SJCRH30 (cell line): ENCODE results near the gene CALHM3. TPM values are rescaled to one million over a fixed set of nuclear protein-coding genes. Genes with fewer than 3 reads are reported as not detected.
"Not testable (repeated sequence)": the region's sequence is repeated elsewhere in the genome, so short reads cannot be mapped to it uniquely, and the experiment has no call there.

Source experiments
- DNase-seq, 2 experiments: peaks; one replicate each; pipeline ENCODE4 v3.0.0-alpha.2; 2015 to 2020
- H3K27ac ChIP-seq: fragments of 250-450 bp; sonication (Bioruptor Pico); 2 replicates; pipeline ENCODE4 v1.5.1; 2020; ENCODE audit warnings: mild to moderate bottlenecking, moderate library complexity
- H3K27me3 ChIP-seq: fragments of 250-450 bp; sonication (Bioruptor Pico); 2 replicates; pipeline ENCODE4 v1.5.1; 2020; ENCODE audit warnings: mild to moderate bottlenecking, moderate library complexity
- H3K36me3 ChIP-seq: fragments of 250-450 bp; sonication (Bioruptor Pico); 2 replicates; pipeline ENCODE4 v1.5.1; 2020; ENCODE audit warnings: mild to moderate bottlenecking, moderate library complexity
- H3K4me1 ChIP-seq: fragments of 250-450 bp; sonication (Bioruptor Pico); 2 replicates; pipeline ENCODE4 v1.5.1; 2020; ENCODE audit warnings: mild to moderate bottlenecking, moderate library complexity
- H3K4me3 ChIP-seq: fragments of 250-450 bp; sonication (Bioruptor Pico); 2 replicates; pipeline ENCODE4 v1.5.1; 2020; ENCODE audit warnings: mild to moderate bottlenecking, moderate library complexity
- H3K9me3 ChIP-seq: fragments of 250-450 bp; sonication (Bioruptor Pico); replicated peaks from 2 replicates; pipeline ENCODE4 v1.5.1; 2020; ENCODE audit warnings: mild to moderate bottlenecking, moderate library complexity
- total RNA-seq: library from RNA; depleted of rRNA; stranded (reverse); fragments of >200 nt; shearing (Covaris generic); gene quantifications from 2 replicates; pipeline ENCODE4 v1.2.3, GENCODE V29; 2014

The CALHM3 gene
- total RNA-seq, 1 experiment from 2014 or later: not detected

GRCh38 chr10:103493916-103494877, 15.2 kb upstream of the CALHM3 start:
- no peaks in the 10 kb centered on the region for H3K9me3 ChIP-seq
- H3K4me3 ChIP-seq: peak overlapping the region; percentile 64
- peaks cover 30% of the 10 kb centered on the region for H3K4me1 ChIP-seq
- H3K27ac ChIP-seq: no peak overlapping the region
- no peaks in the 10 kb centered on the region for H3K27me3 ChIP-seq
- no peaks in the 10 kb centered on the region for H3K36me3 ChIP-seq
- peak in 1 of 2 experiments; percentile 25 for DNase-seq

- no peaks in the 10 kb centered on the region for H3K9me3 ChIP-seq
- no peaks in the 10 kb centered on the region for H3K36me3 ChIP-seq
- H3K27me3 ChIP-seq: no peaks in the 10 kb centered on the region
- peak within 1 kb of the TSS; percentile 64 for H3K4me3 ChIP-seq
- H3K27ac ChIP-seq: peak within 1 kb of the TSS; percentile 20; the same call in 1 of the 2 replicates
- peaks cover 23% of the 10 kb centered on the region for H3K4me1 ChIP-seq
- DNase-seq: peak; percentile 55 to 70
Observed at GRCh38 chr10:103493362-103493915, 14.4 kb upstream of the CALHM3 start, which contains the start of gene NEURL1. TSS of gene NEURL1 (plus strand) at chr10:103493705. CDS start at chr10:103494388, 683 bp downstream.

GRCh38 chr10:103492655-103493261, 13.7 kb upstream of the CALHM3 start:
- Histone ChIP-seq H3K36me3 (no peaks in the 10 kb centered on the region), H3K4me3 (no peak overlapping the region; the same call in 1 of the 2 replicates), H3K27me3 (no peaks in the 10 kb centered on the region), H3K27ac (peak overlapping the region; percentile 20; the same call in 1 of the 2 replicates), H3K9me3 (no peaks in the 10 kb centered on the region), H3K4me1 (peaks cover 23% of the 10 kb centered on the region)
- no peak for DNase-seq

GRCh38 chr10:103491729-103492364, 12.8 kb upstream of the CALHM3 start:
- no peaks in the 10 kb centered on the region for H3K36me3 ChIP-seq
- no peak overlapping the region for H3K4me3 ChIP-seq
- H3K4me1 ChIP-seq: peaks cover 23% of the 10 kb centered on the region
- H3K27ac ChIP-seq: peak overlapping the region; percentile 20
- no peaks in the 10 kb centered on the region for H3K9me3 ChIP-seq
- DNase-seq: peak; percentile 90
- H3K27me3 ChIP-seq: no peaks in the 10 kb centered on the region

GRCh38 chr10:103490986-103491314, 11.9 kb upstream of the CALHM3 start:
- H3K36me3 ChIP-seq: no peaks in the 10 kb centered on the region
- H3K4me3 ChIP-seq: no peak overlapping the region
- H3K27me3 ChIP-seq: no peaks in the 10 kb centered on the region
- H3K27ac ChIP-seq: no peak overlapping the region
- DNase-seq: no peak
- no peaks in the 10 kb centered on the region for H3K9me3 ChIP-seq
- peaks cover 23% of the 10 kb centered on the region for H3K4me1 ChIP-seq

GRCh38 chr10:103487410-103487708, 8.3 kb upstream of the CALHM3 start:
- Histone ChIP-seq H3K4me3 (no peak overlapping the region), H3K9me3 (no peaks in the 10 kb centered on the region), H3K36me3 (no peaks in the 10 kb centered on the region), H3K4me1 (peaks cover 18% of the 10 kb centered on the region), H3K27me3 (no peaks in the 10 kb centered on the region), H3K27ac (no peak overlapping the region)
- DNase-seq: no peak

- not testable (repeated sequence) for H3K36me3 ChIP-seq, H3K4me3 ChIP-seq, H3K9me3 ChIP-seq
Observed at GRCh38 chr10:103486635-103487409, 7.8 kb upstream of the CALHM3 start.

GRCh38 chr10:103481974-103482531, 3.0 kb upstream of the CALHM3 start:
- H3K27me3 ChIP-seq: no peaks in the 10 kb centered on the region
- H3K36me3 ChIP-seq: no peaks in the 10 kb centered on the region
- no peak overlapping the region for H3K27ac ChIP-seq
- H3K9me3 ChIP-seq: no peaks in the 10 kb centered on the region
- H3K4me3 ChIP-seq: peak overlapping the region; percentile 1; the same call in 1 of the 2 replicates
- peak; percentile 61 to 86 for DNase-seq
- H3K4me1 ChIP-seq: peaks cover 31% of the 10 kb centered on the region

More at GRCh38 chr10:103486635-103487409, 7.8 kb upstream of the CALHM3 start:
- not testable (repeated sequence) for H3K27ac ChIP-seq, H3K27me3 ChIP-seq, DNase-seq
- H3K4me1 ChIP-seq: peaks cover 17% of the 10 kb centered on the region

GRCh38 chr10:103480521-103480920, 1.5 kb upstream of the CALHM3 start:
- Histone ChIP-seq H3K36me3 (no peaks in the 10 kb centered on the region), H3K27ac (no peak overlapping the region; the same call in 1 of the 2 replicates), H3K9me3 (no peaks in the 10 kb centered on the region), H3K27me3 (no peaks in the 10 kb centered on the region), H3K4me1 (peaks cover 31% of the 10 kb centered on the region), H3K4me3 (no peak overlapping the region)
- DNase-seq: peak in 1 of 2 experiments; percentile 40

GRCh38 chr10:103478671-103479070, 369 bp downstream of the CALHM3 start:
- H3K27me3 ChIP-seq: no peaks in the 10 kb centered on the region
- no peak for DNase-seq
- no peak overlapping the region for H3K27ac ChIP-seq
- no peaks in the 10 kb centered on the region for H3K36me3 ChIP-seq
- H3K4me1 ChIP-seq: peaks cover 31% of the 10 kb centered on the region
- no peaks in the 10 kb centered on the region for H3K9me3 ChIP-seq
- no peak overlapping the region for H3K4me3 ChIP-seq

- peaks cover 27% of the 10 kb centered on the region for H3K4me1 ChIP-seq
- no peak overlapping the region for H3K27ac ChIP-seq
- H3K9me3 ChIP-seq: no peaks in the 10 kb centered on the region
- H3K4me3 ChIP-seq: no peak overlapping the region
- DNase-seq: peak; percentile 44 to 55
- H3K27me3 ChIP-seq: no peaks in the 10 kb centered on the region
- no peaks in the 10 kb centered on the region for H3K36me3 ChIP-seq
Observed at GRCh38 chr10:103476046-103476768, 2.8 kb downstream of the CALHM3 start.

GRCh38 chr10:103475437-103475836, 3.6 kb downstream of the CALHM3 start:
- Histone ChIP-seq H3K4me1 (peaks cover 23% of the 10 kb centered on the region), H3K36me3 (no peaks in the 10 kb centered on the region), H3K4me3 (no peak overlapping the region), H3K27me3 (no peaks in the 10 kb centered on the region), H3K27ac (no peak overlapping the region), H3K9me3 (no peaks in the 10 kb centered on the region)
- DNase-seq: no peak

GRCh38 chr10:103474077-103474476, 5.0 kb downstream of the CALHM3 start:
- no peaks in the 10 kb centered on the region for H3K27me3 ChIP-seq

More at GRCh38 chr10:103474077-103474476, 5.0 kb downstream of the CALHM3 start:
- Histone ChIP-seq H3K36me3 (no peaks in the 10 kb centered on the region), H3K4me3 (no peak overlapping the region), H3K27ac (no peak overlapping the region), H3K9me3 (no peaks in the 10 kb centered on the region), H3K4me1 (peaks cover 14% of the 10 kb centered on the region)
- DNase-seq: no peak
